ENCODE data around the gene LGR5. TPM values are rescaled to one million over a fixed set of nuclear protein-coding genes. Genes with fewer than 3 reads are reported as not detected.

Gene LGR5
- total and polyA plus RNA-seq, 2 of the 13 experiments (the other 11 are each of a cell fraction or from before 2014, with no cell fraction given) = 37.0 to 121 TPM

DNA sequence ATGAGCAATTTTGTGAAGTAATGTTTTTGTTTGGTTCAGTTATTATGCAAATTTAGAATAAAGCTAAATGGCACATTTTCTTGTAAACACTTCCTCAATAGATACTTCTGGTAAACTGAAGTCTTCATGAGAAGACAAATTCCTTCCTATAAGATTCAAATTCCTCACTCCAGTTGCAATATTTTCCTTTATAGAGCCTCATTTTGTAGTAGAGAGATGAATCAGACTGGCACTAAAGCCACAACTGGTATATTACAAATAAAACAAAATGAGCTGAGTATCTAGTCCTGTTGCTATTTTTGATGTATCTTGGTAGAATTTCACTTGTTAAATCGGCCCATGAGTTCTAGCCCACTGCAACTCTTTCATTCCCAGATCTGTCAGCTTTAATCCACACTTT is 5.5 kb downstream of the LGR5 start:
- in situ Hi-C loops (cut with HindIII; ENCODE audit: extremely low pct_ligation_motif_present, low pct_unique_long_range_greater_than_20kb) = no loop called here
- FAIRE-seq (no peak), DNase-seq (ENCODE audit: low spot score) (no peak), ATAC-seq (no peak)
- peak overlapping the region in 1 of 3 experiments; percentile 24; a peak in 1 of 6 replicates for H3K4me3 ChIP-seq (replicated peaks in 1 of 3; ENCODE audit: insufficient read depth in 1 of 3, low read depth in 2 of 3, low read length in 3 of 3)
- peaks cover 31% of the 10 kb centered on the region for H4K20me1 ChIP-seq (ENCODE audit: insufficient read depth, low read length)
- no peaks in the 10 kb centered on the region; a peak in 2 of 5 replicates for H3K27me3 ChIP-seq (ENCODE audit: control insufficient read depth in 1 of 2, insufficient read depth in 2 of 2, low read length in 2 of 2)
- TF ChIP-seq SP4 (CRISPR knock-in tag; IDR thresholded peaks at IDR 0.05) = no peak
- no peak for TF ChIP-seq ERF (CRISPR knock-in tag; IDR thresholded peaks at IDR 0.05)
- no peak for TF ChIP-seq PHF21A (CRISPR knock-in tag; IDR thresholded peaks at IDR 0.05)
- TF ChIP-seq, protein P1, sequence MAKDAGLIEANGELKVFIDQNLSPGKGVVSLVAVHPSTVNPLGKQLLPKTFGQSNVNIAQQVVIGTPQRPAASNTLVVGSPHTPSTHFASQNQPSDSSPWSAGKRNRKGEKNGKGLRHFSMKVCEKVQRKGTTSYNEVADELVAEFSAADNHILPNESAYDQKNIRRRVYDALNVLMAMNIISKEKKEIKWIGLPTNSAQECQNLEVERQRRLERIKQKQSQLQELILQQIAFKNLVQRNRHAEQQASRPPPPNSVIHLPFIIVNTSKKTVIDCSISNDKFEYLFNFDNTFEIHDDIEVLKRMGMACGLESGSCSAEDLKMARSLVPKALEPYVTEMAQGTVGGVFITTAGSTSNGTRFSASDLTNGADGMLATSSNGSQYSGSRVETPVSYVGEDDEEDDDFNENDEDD (CRISPR knock-in tag; IDR thresholded peaks at IDR 0.05; ENCODE audit: borderline replicate concordance) = no peak
- TF ChIP-seq, protein P2, sequence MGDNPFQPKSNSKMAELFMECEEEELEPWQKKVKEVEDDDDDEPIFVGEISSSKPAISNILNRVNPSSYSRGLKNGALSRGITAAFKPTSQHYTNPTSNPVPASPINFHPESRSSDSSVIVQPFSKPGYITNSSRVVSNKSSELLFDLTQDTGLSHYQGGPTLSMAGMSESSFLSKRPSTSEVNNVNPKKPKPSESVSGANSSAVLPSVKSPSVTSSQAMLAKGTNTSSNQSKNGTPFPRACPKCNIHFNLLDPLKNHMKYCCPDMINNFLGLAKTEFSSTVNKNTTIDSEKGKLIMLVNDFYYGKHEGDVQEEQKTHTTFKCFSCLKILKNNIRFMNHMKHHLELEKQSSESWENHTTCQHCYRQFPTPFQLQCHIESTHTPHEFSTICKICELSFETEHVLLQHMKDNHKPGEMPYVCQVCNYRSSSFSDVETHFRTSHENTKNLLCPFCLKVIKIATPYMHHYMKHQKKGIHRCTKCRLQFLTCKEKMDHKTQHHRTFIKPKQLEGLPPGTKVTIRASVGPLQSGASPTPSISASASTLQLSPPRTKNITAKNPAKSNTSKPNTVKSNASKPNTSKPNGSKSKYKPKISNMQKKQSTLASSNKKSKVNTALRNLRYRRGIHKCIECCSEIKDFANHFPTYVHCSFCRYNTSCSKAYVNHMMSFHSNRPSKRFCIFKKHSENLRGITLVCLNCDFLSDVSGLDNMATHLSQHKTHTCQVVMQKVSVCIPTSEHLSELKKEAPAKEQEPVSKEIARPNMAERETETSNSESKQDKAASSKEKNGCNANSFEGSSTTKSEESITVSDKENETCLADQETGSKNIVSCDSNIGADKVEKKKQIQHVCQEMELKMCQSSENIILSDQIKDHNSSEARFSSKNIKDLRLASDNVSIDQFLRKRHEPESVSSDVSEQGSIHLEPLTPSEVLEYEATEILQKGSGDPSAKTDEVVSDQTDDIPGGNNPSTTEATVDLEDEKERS (CRISPR knock-in tag; IDR thresholded peaks at IDR 0.05) = no peak
- no peak for TF ChIP-seq DNMT3B (CRISPR knock-in tag; conservative IDR thresholded peaks at IDR 0.05)
- no peak for TF ChIP-seq ZNF180 (CRISPR knock-in tag; IDR thresholded peaks at IDR 0.05; ENCODE audit: borderline replicate concordance, low read depth)
- TF ChIP-seq ZBTB1 (CRISPR knock-in tag; IDR thresholded peaks at IDR 0.05; ENCODE audit: borderline replicate concordance) = no peak
- TF ChIP-seq KLF6 (CRISPR knock-in tag; IDR thresholded peaks at IDR 0.05) = no peak
- TF ChIP-seq, protein P3, sequence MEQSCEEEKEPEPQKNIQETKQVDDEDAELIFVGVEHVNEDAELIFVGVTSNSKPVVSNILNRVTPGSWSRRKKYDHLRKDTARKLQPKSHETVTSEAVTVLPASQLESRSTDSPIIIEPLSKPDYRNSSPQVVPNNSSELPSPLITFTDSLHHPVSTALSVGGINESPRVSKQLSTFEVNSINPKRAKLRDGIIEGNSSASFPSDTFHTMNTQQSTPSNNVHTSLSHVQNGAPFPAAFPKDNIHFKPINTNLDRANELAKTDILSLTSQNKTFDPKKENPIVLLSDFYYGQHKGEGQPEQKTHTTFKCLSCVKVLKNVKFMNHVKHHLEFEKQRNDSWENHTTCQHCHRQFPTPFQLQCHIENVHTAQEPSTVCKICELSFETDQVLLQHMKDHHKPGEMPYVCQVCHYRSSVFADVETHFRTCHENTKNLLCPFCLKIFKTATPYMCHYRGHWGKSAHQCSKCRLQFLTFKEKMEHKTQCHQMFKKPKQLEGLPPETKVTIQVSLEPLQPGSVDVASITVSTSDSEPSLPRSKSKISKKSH (CRISPR knock-in tag; IDR thresholded peaks at IDR 0.05; ENCODE audit: borderline replicate concordance) = no peak
- intact Hi-C loops (cut with micrococcal nuclease; ENCODE audit: unreplicated experiment) = loop anchor here (10.0 kb wide), 1 partner anchor 190 kb away; no protein-coding TSS in a partner anchor
- POLR2A ChIA-PET = no interaction called here
- H3K36me3 ChIP-seq (replicated peaks in 1 of 2; ENCODE audit: control insufficient read depth in 1 of 2, insufficient read depth in 2 of 2, low read length in 2 of 2) = peaks cover 8 to 29% of the 10 kb centered on the region in 2 experiments
- WGBS (ENCODE audit: low lambda C conversion rate) = 79% methylated on average over 1 of the region's 1 CpG
- CTCF ChIA-PET (ENCODE audit: low intra/inter-chr PET ratio, low total read pairs) = no interaction called here
- H3K4me1 ChIP-seq (ENCODE audit: insufficient read depth, low read length) = peaks cover 58% of the 10 kb centered on the region
- H3K9ac ChIP-seq (ENCODE audit: insufficient read depth, low read depth, low read length) = no peak overlapping the region
- H3K9me3 ChIP-seq (ENCODE audit: low read length) = no peaks in the 10 kb centered on the region
- H3K4me2 ChIP-seq (ENCODE audit: low read depth, low read length) = peak overlapping the region; percentile 91
- no peak overlapping the region for H2AFZ ChIP-seq (ENCODE audit: low read length)
- no peak overlapping the region for H3K27ac ChIP-seq (ENCODE audit: extremely low read length, insufficient read depth, low read length)
- peaks cover 99% of the 10 kb centered on the region for H3K79me2 ChIP-seq (ENCODE audit: insufficient read depth, low read length)
- BruUV-seq (replicated peaks) = no TSS peak
